GM12864 (cell line): ENCODE measurements around the gene BANP.
"Not testable (repeated sequence)": the region's sequence is repeated elsewhere in the genome, so short reads cannot be mapped to it uniquely, and the experiment has no call there.

Experiments
- DNase-seq: peaks from one replicate; pipeline ENCODE4 v3.0.0-alpha.2; 2011; ENCODE audit warnings: low read depth
- H3K4me3 ChIP-seq: 2 replicates; pipeline ENCODE4 v1.5.1; 2011; ENCODE audit warnings: mild to moderate bottlenecking, low read depth, low read length, control low read depth
- TF ChIP-seq, protein P1 (sequence below): IDR thresholded peaks from 2 replicates; pipeline ENCODE4 v1.5.1; 2011; ENCODE audit warnings: low read depth, mild to moderate bottlenecking, moderate library complexity, low read length, control low read depth, inconsistent platforms; ENCODE audit errors: missing control alignments

The BANP gene

DNA sequence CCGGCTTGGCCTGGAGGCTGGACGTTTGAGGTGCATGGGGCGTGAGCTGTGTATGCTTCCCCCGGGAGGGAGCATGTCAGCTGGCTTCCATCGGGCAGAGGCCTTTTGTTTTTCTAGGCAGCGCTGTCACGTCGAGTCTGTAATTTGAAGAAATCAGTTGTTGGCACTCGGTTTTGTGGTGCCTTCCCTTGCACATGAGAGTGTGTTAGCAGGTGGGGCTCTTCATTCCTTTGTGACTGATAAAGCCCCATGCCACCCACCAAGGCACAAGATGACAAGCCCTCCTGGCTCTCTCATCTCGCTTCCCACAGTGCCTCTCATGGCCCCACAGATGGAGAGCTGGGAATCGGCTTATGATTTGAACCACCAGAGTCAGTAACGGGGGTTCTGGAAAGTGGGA, 72.1 kb downstream of the BANP start:
- TF ChIP-seq, protein P1, sequence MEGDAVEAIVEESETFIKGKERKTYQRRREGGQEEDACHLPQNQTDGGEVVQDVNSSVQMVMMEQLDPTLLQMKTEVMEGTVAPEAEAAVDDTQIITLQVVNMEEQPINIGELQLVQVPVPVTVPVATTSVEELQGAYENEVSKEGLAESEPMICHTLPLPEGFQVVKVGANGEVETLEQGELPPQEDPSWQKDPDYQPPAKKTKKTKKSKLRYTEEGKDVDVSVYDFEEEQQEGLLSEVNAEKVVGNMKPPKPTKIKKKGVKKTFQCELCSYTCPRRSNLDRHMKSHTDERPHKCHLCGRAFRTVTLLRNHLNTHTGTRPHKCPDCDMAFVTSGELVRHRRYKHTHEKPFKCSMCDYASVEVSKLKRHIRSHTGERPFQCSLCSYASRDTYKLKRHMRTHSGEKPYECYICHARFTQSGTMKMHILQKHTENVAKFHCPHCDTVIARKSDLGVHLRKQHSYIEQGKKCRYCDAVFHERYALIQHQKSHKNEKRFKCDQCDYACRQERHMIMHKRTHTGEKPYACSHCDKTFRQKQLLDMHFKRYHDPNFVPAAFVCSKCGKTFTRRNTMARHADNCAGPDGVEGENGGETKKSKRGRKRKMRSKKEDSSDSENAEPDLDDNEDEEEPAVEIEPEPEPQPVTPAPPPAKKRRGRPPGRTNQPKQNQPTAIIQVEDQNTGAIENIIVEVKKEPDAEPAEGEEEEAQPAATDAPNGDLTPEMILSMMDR = no peak
- DNase-seq = no peak
- H3K4me3 ChIP-seq = no peak overlapping the region

DNA sequence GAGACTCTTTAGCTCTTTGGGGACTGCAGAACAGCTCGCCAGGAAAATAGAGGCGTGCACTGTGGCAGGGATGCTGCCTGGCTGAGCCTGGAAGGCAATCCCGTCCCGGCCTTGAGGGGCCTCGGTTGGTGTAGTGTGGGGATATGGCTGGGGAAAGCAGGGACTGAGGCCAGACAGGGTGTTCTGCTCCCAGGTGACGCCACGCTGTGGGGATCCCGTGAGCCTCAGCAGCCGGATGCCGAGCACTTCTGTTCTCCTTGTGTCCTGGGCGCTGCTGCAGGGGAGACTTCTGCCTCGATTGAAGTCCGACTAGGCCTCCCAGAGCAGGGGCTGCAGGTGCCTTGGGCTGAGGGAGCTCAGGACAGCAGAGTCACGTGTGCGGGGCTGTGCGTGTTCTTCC, 72.6 kb downstream of the BANP start:
- H3K4me3 ChIP-seq = no peak overlapping the region
- TF ChIP-seq, protein P1 = no peak
- no peak for DNase-seq

DNA sequence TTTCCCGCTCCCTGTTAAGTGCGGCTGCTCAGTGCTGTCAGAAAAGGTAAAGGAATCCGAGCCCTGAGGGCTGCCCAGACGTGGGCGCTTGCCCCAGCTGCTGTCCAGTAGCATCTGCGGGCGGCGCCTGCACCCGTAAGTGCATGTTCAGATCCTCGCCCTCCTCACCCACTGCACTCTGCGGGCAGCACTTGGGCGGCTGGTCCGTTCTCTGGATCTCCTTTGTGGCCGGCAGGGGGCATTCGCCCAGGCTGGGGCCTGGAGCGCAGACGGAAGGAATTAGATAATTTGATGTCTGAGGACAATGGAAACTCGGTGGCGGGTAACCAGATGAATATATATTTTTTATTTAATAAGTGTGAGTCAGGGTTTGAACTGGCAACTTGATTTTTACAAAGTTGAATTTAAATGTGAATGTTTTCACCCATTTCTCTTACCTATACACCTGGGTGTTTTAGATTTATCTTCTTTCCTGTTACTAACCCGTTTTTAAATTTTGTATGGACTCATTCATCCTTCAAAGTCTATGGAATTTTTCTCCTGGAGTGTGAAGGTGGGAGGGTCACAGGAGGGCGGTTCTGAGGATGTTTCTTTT, 73.4 kb downstream of the BANP start:
- DNase-seq, H3K4me3 ChIP-seq: not testable (repeated sequence)

DNA sequence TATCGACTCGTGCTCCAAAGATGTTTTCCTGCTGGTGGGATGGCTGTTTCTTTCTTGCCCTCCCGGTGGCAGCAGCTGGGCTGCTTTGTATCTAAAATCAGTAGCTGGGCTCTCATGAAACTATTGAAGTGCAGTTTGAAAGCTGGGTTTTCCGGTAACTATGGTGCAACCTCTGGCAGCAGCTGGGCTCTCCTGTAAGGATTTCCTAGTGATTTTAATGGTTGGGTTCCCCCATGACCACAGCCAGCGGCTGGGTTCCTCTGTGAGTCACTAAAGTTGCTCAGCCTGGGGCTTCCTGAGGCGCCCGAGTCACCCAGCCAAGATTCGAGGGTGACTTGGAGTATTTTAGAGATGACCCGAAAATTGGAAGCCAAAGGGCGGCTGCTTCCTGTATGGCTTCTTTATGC, 73.9 kb downstream of the BANP start:
- not testable (repeated sequence) for H3K4me3 ChIP-seq, DNase-seq

DNA sequence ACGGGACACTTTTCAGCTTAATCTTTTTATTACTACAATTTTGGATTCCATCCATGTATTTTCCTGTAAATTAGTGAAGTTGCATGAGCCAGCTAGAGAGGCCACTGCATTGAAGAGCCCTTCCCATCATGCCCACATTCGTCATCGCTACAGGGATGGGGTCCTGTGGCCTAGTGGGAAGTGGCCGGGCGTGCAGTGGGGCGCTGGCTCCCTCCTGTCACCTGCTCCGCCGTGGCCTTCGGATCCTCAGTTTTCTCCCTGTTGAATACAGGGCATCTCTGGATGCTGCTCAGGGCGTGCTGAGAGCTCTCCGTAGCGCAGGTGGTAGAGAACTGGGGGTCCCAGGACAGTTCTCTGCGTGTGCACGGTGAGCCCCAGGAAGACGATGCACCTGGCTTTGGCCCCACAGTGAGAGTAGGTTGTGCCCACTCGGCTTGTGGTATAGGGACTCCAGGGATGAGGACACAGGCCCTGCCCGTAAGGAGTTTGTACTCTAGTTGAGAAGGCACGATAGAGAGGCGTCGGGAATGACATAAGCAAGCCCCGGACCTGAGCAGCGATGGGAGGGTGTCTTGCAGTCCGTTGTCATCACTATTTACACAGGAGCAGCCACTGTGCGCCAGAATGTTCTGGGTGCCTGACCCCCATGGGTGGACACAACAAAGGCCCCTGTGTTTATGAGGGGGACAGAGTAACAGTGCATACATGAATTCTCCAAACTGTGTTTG, 74.8 kb downstream of the BANP start:
- not testable (repeated sequence) for H3K4me3 ChIP-seq, DNase-seq

DNA sequence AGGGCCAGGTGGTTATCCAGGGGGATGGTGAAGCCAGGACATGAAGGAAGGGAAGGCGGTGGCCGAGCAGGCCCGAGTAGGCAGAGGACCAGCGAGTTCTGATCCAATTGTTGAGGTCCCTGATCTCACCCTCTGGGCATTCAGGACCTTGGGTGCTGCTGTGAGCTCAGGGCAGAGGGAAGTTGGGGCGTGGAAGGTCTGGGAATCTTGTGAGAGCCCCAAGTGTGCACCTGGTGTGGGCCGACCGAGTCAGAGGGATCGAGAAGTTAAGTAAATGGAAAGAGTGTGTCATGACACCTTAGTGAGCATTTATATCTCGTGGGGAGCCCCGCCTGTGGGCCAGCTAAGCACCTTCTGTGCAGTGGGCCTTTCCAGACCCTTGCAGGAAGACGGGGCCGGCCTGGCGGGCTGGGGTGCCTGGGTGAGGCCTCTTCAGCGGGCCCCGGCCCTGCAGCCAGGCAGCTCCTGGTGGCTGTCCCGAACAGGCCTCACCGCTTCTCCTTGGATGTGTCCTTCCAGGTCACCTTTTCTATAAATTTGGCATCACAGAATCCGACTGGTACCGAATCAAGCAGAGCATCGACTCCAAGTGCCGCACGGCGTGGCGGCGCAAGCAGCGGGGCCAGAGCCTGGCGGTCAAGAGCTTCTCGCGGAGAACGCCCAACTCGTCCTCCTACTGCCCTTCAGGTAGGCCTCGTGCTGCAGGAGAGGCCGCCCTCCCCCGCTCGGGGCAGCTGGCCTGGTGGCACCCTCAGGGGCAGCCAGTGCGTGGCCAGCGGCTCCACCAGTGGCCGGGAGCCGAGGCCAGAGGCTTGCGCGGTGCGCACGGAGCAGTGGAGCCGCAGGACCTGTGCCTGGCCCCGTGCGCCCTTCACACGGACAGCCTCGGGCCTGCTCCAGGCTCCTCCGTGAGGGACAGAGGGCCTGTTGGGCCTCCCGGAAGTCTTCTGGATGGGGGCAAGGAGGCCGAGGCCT, 76.0 kb downstream of the BANP start:
- no peak for DNase-seq
- no peak overlapping the region for H3K4me3 ChIP-seq
- TF ChIP-seq, protein P1 = no peak

DNA sequence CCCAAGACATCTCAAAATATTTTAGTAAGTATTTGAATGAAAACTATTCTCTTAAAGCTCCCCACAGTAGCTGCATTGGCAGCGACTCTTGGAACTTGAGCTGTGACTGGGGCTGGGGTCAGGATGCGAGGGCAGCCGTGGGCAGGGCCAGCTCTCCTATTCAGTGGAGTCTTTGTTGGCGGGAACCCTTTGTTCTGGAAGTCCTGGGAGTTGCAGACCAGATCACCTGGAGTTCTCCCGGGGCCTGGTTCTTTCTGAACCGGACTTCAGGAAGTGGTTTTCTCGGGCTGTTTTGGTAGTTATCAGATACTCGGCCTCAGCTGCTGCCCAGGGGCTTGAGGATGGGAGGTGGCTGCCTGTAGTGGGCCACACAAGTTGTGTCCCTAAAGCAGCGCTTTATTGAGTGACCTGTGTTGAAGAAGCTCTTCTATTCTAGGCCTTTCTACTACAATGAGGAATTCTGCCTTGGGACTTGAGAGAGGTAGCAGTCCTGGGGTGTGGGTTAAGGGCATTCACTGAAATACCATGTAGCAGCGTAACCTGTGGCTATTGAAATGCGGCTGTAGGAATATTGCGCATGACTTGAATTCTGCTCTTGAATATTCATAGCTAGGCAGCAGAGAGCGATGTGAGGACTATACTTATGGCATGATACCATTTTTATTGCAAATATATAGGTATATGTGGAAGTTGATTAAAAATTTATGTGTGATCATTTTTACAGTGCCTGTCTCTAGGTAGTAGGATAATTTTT, 77.1 kb downstream of the BANP start:
- not testable (repeated sequence) for H3K4me3 ChIP-seq, DNase-seq

DNA sequence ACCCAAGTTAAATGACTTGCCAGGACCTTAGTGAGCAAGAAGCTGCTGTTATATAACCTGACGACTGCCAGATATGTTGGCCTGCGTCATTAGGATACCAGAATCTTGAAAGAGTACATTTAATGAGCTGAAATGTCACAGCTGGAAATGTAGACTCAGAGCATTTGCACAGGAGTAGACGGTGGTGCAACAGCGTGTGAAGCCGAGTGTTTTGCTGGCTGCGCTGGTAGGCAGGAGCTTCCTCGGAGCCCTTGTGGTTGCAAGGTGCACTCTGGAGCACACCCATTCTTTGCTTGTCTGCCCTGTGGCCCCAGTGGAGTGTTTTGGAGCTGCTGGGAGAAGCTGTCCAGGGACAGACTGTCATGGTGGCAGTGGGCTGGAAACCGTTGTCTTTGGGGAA, 79.3 kb downstream of the BANP start:
- TF ChIP-seq, protein P1 = no peak
- DNase-seq = no peak
- H3K4me3 ChIP-seq = no peak overlapping the region

DNA sequence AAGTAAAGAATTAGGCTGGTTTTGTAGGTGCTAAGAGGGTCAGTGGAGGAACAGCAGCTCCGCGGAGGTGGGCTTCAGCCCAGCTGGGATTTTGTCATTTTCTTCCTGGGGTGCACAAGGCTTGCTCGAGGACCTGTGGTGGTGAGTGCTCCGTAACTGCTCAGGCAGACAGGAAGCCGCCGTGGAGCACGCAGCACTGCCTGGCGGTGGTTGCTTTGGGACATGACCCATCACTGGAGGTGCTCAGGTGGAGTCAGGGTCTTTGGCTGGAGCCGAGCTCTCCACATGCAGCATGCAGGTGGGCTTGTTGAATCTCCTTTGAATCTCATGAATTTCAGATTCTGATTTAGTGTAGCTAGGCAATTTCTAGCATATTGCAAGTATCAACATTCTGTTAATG, 79.7 kb downstream of the BANP start:
- not testable (repeated sequence) for H3K4me3 ChIP-seq, DNase-seq

DNA sequence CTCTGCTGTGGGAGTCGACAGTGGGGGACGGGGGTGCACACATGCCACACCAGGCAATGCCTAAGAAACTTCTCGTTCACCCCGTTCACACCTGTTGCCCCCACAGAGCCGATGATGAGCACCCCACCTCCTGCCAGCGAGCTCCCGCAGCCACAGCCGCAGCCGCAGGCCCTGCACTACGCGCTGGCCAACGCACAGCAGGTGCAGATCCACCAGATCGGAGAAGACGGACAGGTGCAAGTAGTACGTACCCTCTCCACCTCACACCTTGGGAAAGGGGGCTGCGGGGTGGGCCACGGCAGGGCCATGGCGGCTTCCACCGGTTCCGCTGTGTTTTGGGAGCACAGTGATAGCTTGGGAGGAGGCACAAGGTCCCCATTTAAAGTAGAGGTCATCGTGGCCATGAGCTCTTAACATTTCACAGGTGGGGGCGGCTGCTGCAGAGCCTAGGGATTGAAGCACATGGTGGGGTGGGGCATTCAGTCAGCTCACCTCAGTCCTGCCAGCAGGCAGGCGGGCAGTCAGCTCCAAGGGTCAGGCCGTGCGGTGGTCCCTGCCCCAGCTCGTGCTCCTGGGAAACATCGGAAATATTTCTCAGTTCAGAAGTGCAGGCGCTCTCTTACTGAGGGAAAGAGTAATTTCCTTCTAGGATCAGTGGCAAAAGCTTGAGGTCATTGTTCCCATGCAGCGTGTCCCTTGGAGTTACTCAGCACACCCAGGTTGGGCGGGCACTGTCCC, 81.9 kb downstream of the BANP start:
- not testable (repeated sequence) for H3K4me3 ChIP-seq, DNase-seq
